HFF-Myc (cell line): Measurements from ENCODE around the gene CLEC16A.

Experiments used
- DNase-seq: peaks from one replicate; pipeline ENCODE4 v3.0.0-alpha.2; 2011; ENCODE audit warnings: low read depth; ENCODE audit errors: extremely low read depth
- H3K4me3 ChIP-seq: replicated peaks from 2 replicates; pipeline ENCODE4 v1.5.1; 2011; ENCODE audit warnings: low read depth, mild to moderate bottlenecking, control low read depth, low read length
- TF ChIP-seq, protein P1 (sequence below): IDR thresholded peaks from 2 replicates; pipeline ENCODE4 v1.5.1; 2012; ENCODE audit warnings: mild to moderate bottlenecking, low read depth, low read length, control low read depth; ENCODE audit errors: missing control alignments

Gene CLEC16A

DNA sequence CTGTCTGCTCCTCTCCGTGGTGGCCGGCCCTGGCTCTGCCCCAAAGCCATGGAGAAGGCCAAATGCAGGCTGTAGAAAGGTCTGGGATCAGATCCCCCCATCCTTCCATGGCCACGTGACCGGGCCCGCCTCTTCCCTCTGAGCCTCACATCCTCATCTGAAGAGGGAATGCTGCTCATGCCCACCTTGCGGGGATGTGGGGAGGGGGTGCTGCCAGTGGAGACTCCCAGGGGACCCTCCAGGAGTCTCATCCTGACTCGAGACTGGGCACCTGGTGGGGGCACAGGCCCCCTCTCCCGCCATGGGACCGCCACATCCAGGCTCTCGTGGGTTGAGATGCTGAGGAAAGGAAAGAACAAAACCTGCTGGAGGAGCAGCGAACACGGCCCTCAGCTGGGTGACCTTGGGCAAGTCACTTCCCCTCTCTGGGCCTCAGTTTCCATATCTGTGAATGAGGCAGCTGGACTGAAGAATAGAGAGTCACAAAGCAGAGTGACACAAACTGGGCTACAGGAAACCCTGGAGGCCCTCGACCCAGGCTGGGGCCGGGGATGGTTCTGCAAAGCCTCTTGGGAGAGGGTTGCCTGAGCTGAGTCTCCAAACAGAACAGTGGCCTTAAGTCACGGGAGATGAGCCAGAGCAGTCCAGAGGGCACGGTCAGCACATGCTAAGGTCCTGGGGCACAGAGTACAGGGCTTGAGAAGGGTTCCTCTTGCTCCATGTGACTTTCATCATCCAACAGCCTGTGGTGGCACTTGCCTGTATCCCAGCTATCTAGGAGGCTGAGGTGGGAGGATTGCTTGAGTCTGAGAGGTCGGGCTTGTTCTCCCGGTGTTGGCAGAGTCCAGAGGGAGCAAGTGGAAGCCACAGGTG, 281.5 kb downstream of the CLEC16A start:
- no peak for DNase-seq
- H3K4me3 ChIP-seq, result no peak overlapping the region
- TF ChIP-seq, protein P1, sequence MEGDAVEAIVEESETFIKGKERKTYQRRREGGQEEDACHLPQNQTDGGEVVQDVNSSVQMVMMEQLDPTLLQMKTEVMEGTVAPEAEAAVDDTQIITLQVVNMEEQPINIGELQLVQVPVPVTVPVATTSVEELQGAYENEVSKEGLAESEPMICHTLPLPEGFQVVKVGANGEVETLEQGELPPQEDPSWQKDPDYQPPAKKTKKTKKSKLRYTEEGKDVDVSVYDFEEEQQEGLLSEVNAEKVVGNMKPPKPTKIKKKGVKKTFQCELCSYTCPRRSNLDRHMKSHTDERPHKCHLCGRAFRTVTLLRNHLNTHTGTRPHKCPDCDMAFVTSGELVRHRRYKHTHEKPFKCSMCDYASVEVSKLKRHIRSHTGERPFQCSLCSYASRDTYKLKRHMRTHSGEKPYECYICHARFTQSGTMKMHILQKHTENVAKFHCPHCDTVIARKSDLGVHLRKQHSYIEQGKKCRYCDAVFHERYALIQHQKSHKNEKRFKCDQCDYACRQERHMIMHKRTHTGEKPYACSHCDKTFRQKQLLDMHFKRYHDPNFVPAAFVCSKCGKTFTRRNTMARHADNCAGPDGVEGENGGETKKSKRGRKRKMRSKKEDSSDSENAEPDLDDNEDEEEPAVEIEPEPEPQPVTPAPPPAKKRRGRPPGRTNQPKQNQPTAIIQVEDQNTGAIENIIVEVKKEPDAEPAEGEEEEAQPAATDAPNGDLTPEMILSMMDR, result no peak

DNA sequence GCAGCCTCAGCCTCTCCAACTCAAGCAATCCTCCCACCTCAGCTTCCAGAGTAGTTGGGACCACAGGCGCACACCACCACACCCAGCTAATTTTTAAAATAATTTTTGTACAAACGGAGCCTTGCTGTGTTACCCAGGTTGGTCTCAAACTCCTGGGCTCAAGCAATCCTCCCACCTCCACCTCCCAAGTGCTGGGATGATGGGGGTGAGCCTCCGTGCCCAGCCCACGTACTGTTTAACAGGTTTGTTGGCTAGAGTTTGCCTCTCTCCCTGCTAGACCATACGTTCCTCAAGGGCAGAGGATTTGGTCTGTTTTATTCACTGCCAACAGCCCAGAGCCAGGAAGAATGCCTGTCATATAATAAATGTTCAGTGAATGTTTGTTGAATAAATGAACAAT, 285.1 kb downstream of the CLEC16A start:
- DNase-seq, result no peak
- TF ChIP-seq, protein P1, result no peak
- H3K4me3 ChIP-seq, result no peak overlapping the region

- DNase-seq, result no peak
- H3K4me3 ChIP-seq, result no peak overlapping the region
- TF ChIP-seq, protein P1, result no peak
Measured at GRCh38 chr16:11229906-11230305, 285.5 kb downstream of the CLEC16A start.

- no peak for DNase-seq
- TF ChIP-seq, protein P1, result no peak
- no peak overlapping the region for H3K4me3 ChIP-seq
Measured at GRCh38 chr16:11231367-11231970, 287.1 kb downstream of the CLEC16A start.
